HepG2 (cell line): ENCODE measurements around the gene HOXA5. TPM values are rescaled to one million over a fixed set of nuclear protein-coding genes. Genes with fewer than 3 reads are reported as not detected.

Experiments used
- ATAC-seq: fragments of 200-7000 bp; cut with Tn5 transposase; 3 replicates; pipeline ENCODE4 v1.9.1; 2020; ENCODE audit warnings: mild to moderate bottlenecking, moderate library complexity
- BruUV-seq: library from RNA; stranded (reverse); fragments of 400-500 nt; replicated peaks from 2 replicates; lab custom pipeline; 2021; lab: Mats Ljungman, UMichigan
- CTCF ChIA-PET: fragments of 300-600 bp; formaldehyde crosslinking; extraction: SDS; loops from one replicate; lab custom pipeline; 2021; ENCODE audit warnings: low total read pairs, inconsistent platforms, low intra/inter-chr PET ratio; lab: Yijun Ruan, JAX
- POLR2A ChIA-PET: fragments of 350-600 bp; sonication (Branson Sonifier 250); formaldehyde crosslinking; loops from one replicate; lab custom pipeline; 2020; ENCODE audit warnings: antibody characterized with exemption, inconsistent platforms; lab: Yijun Ruan, JAX
- DNase-seq: peaks from one replicate; pipeline ENCODE4 v3.0.0-alpha.2; 2015; ENCODE audit warnings: low spot score
- FAIRE-seq: peaks from 3 replicates; lab custom pipeline; 2011; peaks lifted over from hg19 to GRCh38; lab: Jason Lieb, UNC
- H2AFZ ChIP-seq: one replicate; pipeline ENCODE4 v1.6.1; 2011; ENCODE audit warnings: low read length, inconsistent platforms
- H3K27ac ChIP-seq: fragments of 300-600 bp; 3 replicates; pipeline ENCODE4 v1.8.0; 2011; ENCODE audit warnings: mixed run types, mild to moderate bottlenecking, mixed read lengths, low read length, inconsistent platforms; ENCODE audit not compliant: insufficient read depth; ENCODE audit errors: extremely low read length
- H3K27me3 ChIP-seq, 2 experiments: fragments of 200-600 bp in 1 of 2; 2 replicates in 1 of 2; 3 replicates in 1 of 2; pipeline versions ENCODE4 v1.6.0 to v1.8.0; 2011; ENCODE audit warnings: low read length in 2 of 2, mild to moderate bottlenecking in 2 of 2, moderate library complexity in 2 of 2, inconsistent platforms in 1 of 2; ENCODE audit not compliant: insufficient read depth in 2 of 2, control insufficient read depth in 1 of 2
- H3K36me3 ChIP-seq, 2 experiments: fragments of 200-600 bp in 1 of 2; replicated peaks in 1 of 2; 2 replicates in 1 of 2; 3 replicates in 1 of 2; pipeline versions ENCODE4 v1.5.1 to v1.8.0; 2011; ENCODE audit warnings: low read length in 2 of 2, inconsistent platforms in 1 of 2; ENCODE audit not compliant: insufficient read depth in 2 of 2, control insufficient read depth in 1 of 2
- H3K4me1 ChIP-seq: 2 replicates; pipeline ENCODE4 v1.5.1; 2012; ENCODE audit warnings: low read length, inconsistent platforms; ENCODE audit not compliant: insufficient read depth
- H3K4me2 ChIP-seq: 2 replicates; pipeline ENCODE4 v1.6.0; 2011; ENCODE audit warnings: low read depth, low read length, inconsistent platforms
- H3K4me3 ChIP-seq, 3 experiments: fragments of 200-600 bp in 1 of 3; sonication (generic), shearing (Covaris generic) in 1 of 3; replicated peaks in 1 of 3; 2 replicates each; pipeline ENCODE4 v1.5.1; 2011 to 2016; ENCODE audit warnings: low read length in 3 of 3, inconsistent platforms in 2 of 3, low read depth in 2 of 3, mild to moderate bottlenecking in 2 of 3, control low read depth in 1 of 3, mixed read lengths in 1 of 3; ENCODE audit not compliant: insufficient read depth in 1 of 3
- H3K79me2 ChIP-seq: one replicate; pipeline ENCODE4 v1.6.1; 2011; ENCODE audit warnings: low read length, inconsistent platforms; ENCODE audit not compliant: insufficient read depth
- H3K9ac ChIP-seq: 2 replicates; pipeline ENCODE4 v1.6.0; 2011; ENCODE audit warnings: mild to moderate bottlenecking, low read depth, low read length, inconsistent platforms; ENCODE audit not compliant: insufficient read depth
- H3K9me3 ChIP-seq: 2 replicates; pipeline ENCODE4 v1.5.1; 2012; ENCODE audit warnings: mild to moderate bottlenecking, low read length
- H4K20me1 ChIP-seq: 2 replicates; pipeline ENCODE4 v1.6.0; 2011; ENCODE audit warnings: inconsistent platforms, mild to moderate bottlenecking, low read length, moderate library complexity; ENCODE audit not compliant: insufficient read depth
- CEBPZ ChIP-seq: IDR thresholded peaks from 2 replicates; pipeline ENCODE4 v1.6.1; 2012; ENCODE audit warnings: low read length, improper control_type of control experiment
- EED ChIP-seq: sonication (generic); formaldehyde crosslinking; IDR thresholded peaks from 2 replicates; pipeline ENCODE4 v1.5.0; 2020; ENCODE audit warnings: mild to moderate bottlenecking, missing genetic modification reagents
- IRX3 ChIP-seq: sonication (generic); formaldehyde crosslinking; IDR thresholded peaks from 2 replicates; pipeline ENCODE4 v1.8.1; 2023; ENCODE audit warnings: mild to moderate bottlenecking, low read depth, missing genetic modification reagents, borderline replicate concordance
- KAT7 ChIP-seq: IDR thresholded peaks from 2 replicates; pipeline ENCODE4 v1.6.1; 2018; ENCODE audit warnings: borderline replicate concordance, missing compliant biosample characterization
- MYC ChIP-seq: sonication (generic); formaldehyde crosslinking; IDR thresholded peaks from 2 replicates; pipeline ENCODE4 v1.9.0; 2021; ENCODE audit warnings: missing genetic modification reagents, borderline replicate concordance
- NCOA2 ChIP-seq: sonication (generic); formaldehyde crosslinking; IDR thresholded peaks from 2 replicates; pipeline ENCODE4 v1.8.0; 2022; ENCODE audit warnings: inconsistent platforms
- YY1 ChIP-seq: IDR thresholded peaks from 2 replicates; pipeline ENCODE4 v1.6.1; 2011; ENCODE audit warnings: low read length, low read depth, moderate library complexity, mild to moderate bottlenecking; ENCODE audit not compliant: insufficient read depth, insufficient replicate concordance
- ZFP41 ChIP-seq: sonication (generic); formaldehyde crosslinking; IDR thresholded peaks from 2 replicates; pipeline ENCODE4 v1.4.0; 2020; ENCODE audit warnings: mild to moderate bottlenecking, missing genetic modification reagents, borderline replicate concordance
- ZIK1 ChIP-seq: sonication (generic); formaldehyde crosslinking; IDR thresholded peaks from 2 replicates; pipeline ENCODE4 v1.5.0; 2020; ENCODE audit warnings: mild to moderate bottlenecking, low read depth, missing genetic modification reagents, borderline replicate concordance
- ZNF260 ChIP-seq: sonication (generic); formaldehyde crosslinking; IDR thresholded peaks from 2 replicates; pipeline ENCODE4 v1.4.0; 2020; ENCODE audit warnings: missing genetic modification reagents, low read depth, mild to moderate bottlenecking, borderline replicate concordance
- WGBS: methylation state at CpG from one replicate; pipeline ENCODE4 v1.1.6; 2017; ENCODE audit warnings: low lambda C conversion rate; 5-methylcytosine and 5-hydroxymethylcytosine counted together
- in situ Hi-C: cut with HindIII; loops from 2 replicates; pipeline ENCODE4 v1.10.0; 2017; ENCODE audit warnings: low pct_unique_long_range_greater_than_20kb; ENCODE audit not compliant: extremely low pct_ligation_motif_present
- intact Hi-C: fragments of 100-400 bp; cut with micrococcal nuclease; formaldehyde crosslinking; loops from one replicate; pipeline ENCODE4 v1.10.0; 2022; ENCODE audit not compliant: unreplicated experiment
- polyA plus RNA-seq, 8 experiments: library from polyadenylated mRNA; depleted of rRNA in 3 of 8; stranded (reverse) in 7 of 8; unstranded in 1 of 8; fragments of >200 nt; fragmentation: Illumina TruSeq in 4 of 8; extraction: Trizol in 4 of 8; gene quantifications; 2 replicates each; pipeline versions ENCODE4 v1.2.1 to v1.2.3, GENCODE V29; 2011 to 2016; ENCODE audit warnings: low read depth in 4 of 8, missing spikeins in 1 of 8, mixed read lengths in 1 of 8; ENCODE audit not compliant: insufficient read depth in 1 of 8
- total RNA-seq, 5 experiments: library from RNA; depleted of rRNA; stranded (reverse); fragments of >200 nt; fragmentation: Illumina TruSeq; extraction: Trizol; gene quantifications; 2 replicates each; pipeline ENCODE4 v1.2.3, GENCODE V29; 2016; ENCODE audit warnings: low read depth in 1 of 5
- TF ChIP-seq, protein P1 (sequence below): IDR thresholded peaks from 2 replicates; pipeline ENCODE4 v1.6.1; 2016; ENCODE audit warnings: missing biosample characterization, missing genetic modification reagents, low read depth
- TF ChIP-seq, protein P2 (sequence below): sonication (generic); formaldehyde crosslinking; IDR thresholded peaks from 2 replicates; pipeline ENCODE4 v1.8.1; 2023; ENCODE audit warnings: mild to moderate bottlenecking, inconsistent platforms, moderate library complexity, missing genetic modification reagents, borderline replicate concordance

Gene HOXA5
- total and polyA plus RNA-seq, 2 of the 13 experiments (the other 11 are each of a cell fraction or from before 2014, with no cell fraction given) = 3.2 to 3.6 TPM

GRCh38 chr7:27138985-27139333 is 4.5 kb downstream of the HOXA5 start:
- in situ Hi-C loops = no loop called here
- TF ChIP-seq YY1 = no peak
- no peak for TF ChIP-seq ZIK1 (CRISPR knock-in tag)
- TF ChIP-seq, protein P1, sequence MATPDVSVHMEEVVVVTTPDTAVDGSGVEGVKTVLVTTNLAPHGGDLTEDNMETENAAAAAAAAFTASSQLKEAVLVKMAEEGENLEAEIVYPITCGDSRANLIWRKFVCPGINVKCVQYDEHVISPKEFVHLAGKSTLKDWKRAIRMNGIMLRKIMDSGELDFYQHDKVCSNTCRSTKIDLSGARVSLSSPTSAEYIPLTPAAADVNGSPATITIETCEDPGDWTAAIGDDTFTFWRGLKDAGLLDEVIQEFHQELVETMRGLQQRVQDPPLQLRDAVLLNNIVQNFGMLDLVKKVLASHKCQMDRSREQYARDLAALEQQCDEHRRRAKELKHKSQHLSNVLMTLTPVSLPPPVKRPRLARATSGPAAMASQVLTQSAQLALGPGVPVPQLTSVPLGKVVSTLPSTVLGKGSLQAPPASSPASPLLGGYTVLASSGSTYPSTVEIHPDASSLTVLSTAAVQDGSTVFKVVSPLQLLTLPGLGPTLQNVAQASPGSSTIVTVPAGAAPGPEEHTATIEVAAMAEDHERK (CRISPR knock-in tag) = no peak
- no peak for TF ChIP-seq NCOA2 (CRISPR knock-in tag)
- TF ChIP-seq, protein P2, sequence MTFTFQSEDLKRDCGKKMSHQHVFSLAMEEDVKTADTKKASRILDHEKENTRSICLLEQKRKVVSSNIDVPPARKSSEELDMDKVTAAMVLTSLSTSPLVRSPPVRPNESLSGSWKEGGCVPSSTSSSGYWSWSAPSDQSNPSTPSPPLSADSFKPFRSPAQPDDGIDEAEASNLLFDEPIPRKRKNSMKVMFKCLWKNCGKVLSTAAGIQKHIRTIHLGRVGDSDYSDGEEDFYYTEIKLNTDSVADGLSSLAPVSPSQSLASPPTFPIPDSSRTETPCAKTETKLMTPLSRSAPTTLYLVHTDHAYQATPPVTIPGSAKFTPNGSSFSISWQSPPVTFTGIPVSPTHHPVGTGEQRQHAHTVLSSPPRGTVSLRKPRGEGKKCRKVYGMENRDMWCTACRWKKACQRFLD (CRISPR knock-in tag) = no peak
- no peak for TF ChIP-seq CEBPZ
- TF ChIP-seq MYC = no peak
- no peak for TF ChIP-seq ZNF260
- no peak for TF ChIP-seq ZFP41 (CRISPR knock-in tag)
- no peak for TF ChIP-seq IRX3 (CRISPR knock-in tag)
- no peak for TF ChIP-seq EED
- TF ChIP-seq KAT7 (CRISPR knock-in tag) = no peak
- 94% methylated on average over 11 of the region's 11 CpGs for WGBS
- ATAC-seq (no peak), FAIRE-seq (no peak), DNase-seq (no peak)
- CTCF ChIA-PET = no interaction called here
- Histone ChIP-seq H3K4me2 (no peak overlapping the region), H3K36me3 (no peaks in the 10 kb centered on the region), H3K79me2 (no peaks in the 10 kb centered on the region), H3K9ac (no peak overlapping the region), H3K4me3 (no peak overlapping the region), H3K27ac (no peak overlapping the region), H2AFZ (no peak overlapping the region), H3K4me1 (peaks cover 40% of the 10 kb centered on the region), H4K20me1 (no peaks in the 10 kb centered on the region), H3K9me3 (no peaks in the 10 kb centered on the region), H3K27me3 (no peaks in the 10 kb centered on the region)
- POLR2A ChIA-PET = no interaction called here
- no TSS peak for BruUV-seq
- intact Hi-C loops = no loop called here
